ENCODE data around the gene NTN5.

Gene NTN5

GRCh38 chr19:48678201-48678600 lies 5.4 kb upstream of the NTN5 start:
- ChIA-PET POLR2A (interaction anchor here (1.4 kb wide), 1 partner anchor 33 kb away, joined by 3 read pairs; the partner anchor contains the start of gene CA11), CTCF (interaction anchor here (0.8 kb wide), 1 partner anchor 33 kb away, joined by 3 read pairs; no protein-coding TSS in a partner anchor)
- no peak for DNase-seq (ENCODE audit: extremely low spot score)
- TF ChIP-seq TARDBP (IDR thresholded peaks at IDR 0.05) (no peak), FOXA1 (IDR thresholded peaks at IDR 0.05) (no peak), HDGF (IDR thresholded peaks at IDR 0.05; ENCODE audit: borderline replicate concordance) (no peak), CTBP1 (IDR thresholded peaks at IDR 0.05; ENCODE audit: borderline replicate concordance) (no peak), NFRKB (IDR thresholded peaks at IDR 0.05) (no peak), LEF1 (IDR thresholded peaks at IDR 0.05; ENCODE audit: borderline replicate concordance) (no peak), SP1 (IDR thresholded peaks at IDR 0.05) (no peak)

GRCh38 chr19:48676887-48677286 lies 4.1 kb upstream of the NTN5 start:
- TF ChIP-seq LEF1 (IDR thresholded peaks at IDR 0.05; ENCODE audit: borderline replicate concordance) = no peak
- no peak for TF ChIP-seq FOXA1 (IDR thresholded peaks at IDR 0.05)
- TF ChIP-seq TARDBP (IDR thresholded peaks at IDR 0.05) = no peak
- TF ChIP-seq ZNF384 (IDR thresholded peaks at IDR 0.05) = no peak
- ChIA-PET CTCF (no interaction called here), POLR2A (interaction anchor here (1.2 to 1.4 kb wide), 2 partner anchors 31 to 44 kb away, joined by 3 read pairs; partner anchors contain the start of gene CA11)
- no peak for DNase-seq (ENCODE audit: extremely low spot score)

- ChIA-PET POLR2A (interaction anchor here (2.4 kb wide), 1 partner anchor 40 kb away, joined by 8 read pairs; no protein-coding TSS in a partner anchor), CTCF (interaction anchor here (1.2 to 1.5 kb wide), 2 partner anchors 9 to 62 kb away, joined by 3 to 4 read pairs; no protein-coding TSS in a partner anchor)
- no peak for DNase-seq (ENCODE audit: extremely low spot score)
- no peak for TF ChIP-seq ZNF384 (IDR thresholded peaks at IDR 0.05)
- no peak for TF ChIP-seq ARNT (IDR thresholded peaks at IDR 0.05)
- TF ChIP-seq FOXM1 (IDR thresholded peaks at IDR 0.05; ENCODE audit: borderline replicate concordance) = no peak
- no peak for TF ChIP-seq BHLHE40 (IDR thresholded peaks at IDR 0.05; ENCODE audit: borderline replicate concordance)
- no peak for TF ChIP-seq SUZ12 (IDR thresholded peaks at IDR 0.05)
- no peak for TF ChIP-seq PKNOX1 (IDR thresholded peaks at IDR 0.05)
- no peak for TF ChIP-seq HDGF (IDR thresholded peaks at IDR 0.05; ENCODE audit: borderline replicate concordance)
- no peak for TF ChIP-seq ELF4 (IDR thresholded peaks at IDR 0.05)
- TF ChIP-seq FOXK2 (IDR thresholded peaks at IDR 0.05) = no peak
- TF ChIP-seq SP1 (IDR thresholded peaks at IDR 0.05) = no peak
- no peak for TF ChIP-seq L3MBTL2 (conservative IDR thresholded peaks at IDR 0.05)
- TF ChIP-seq TARDBP (IDR thresholded peaks at IDR 0.05) = no peak
- no peak for TF ChIP-seq FOXA1 (IDR thresholded peaks at IDR 0.05)
- TF ChIP-seq LEF1 (IDR thresholded peaks at IDR 0.05; ENCODE audit: borderline replicate concordance) = no peak
- no peak for TF ChIP-seq NFRKB (IDR thresholded peaks at IDR 0.05)
- TF ChIP-seq CTBP1 (IDR thresholded peaks at IDR 0.05; ENCODE audit: borderline replicate concordance) = no peak
Measured at GRCh38 chr19:48676487-48676886, 3.7 kb upstream of the NTN5 start.

- TF ChIP-seq PKNOX1 (IDR thresholded peaks at IDR 0.05) (no peak), TARDBP (IDR thresholded peaks at IDR 0.05) (no peak), HDGF (IDR thresholded peaks at IDR 0.05; ENCODE audit: borderline replicate concordance) (no peak)
- DNase-seq (ENCODE audit: extremely low spot score) = peak; percentile 93
- POLR2A ChIA-PET = interaction anchor here (0.9 to 2.4 kb wide), 6 partner anchors 29 to 197 kb away, joined by 3 to 8 read pairs (median 3); partner anchors contain the start of genes PPP1R15A, RPL18 and SPHK2
- CTCF ChIA-PET = interaction anchor here (0.5 to 1.5 kb wide), 10 partner anchors 8 to 169 kb away, joined by 3 to 5 read pairs (median 3); partner anchors contain the start of genes CA11 and HSD17B14
Measured at GRCh38 chr19:48674921-48675824, 2.4 kb upstream of the NTN5 start.

GRCh38 chr19:48674216-48674809 lies 1.5 kb upstream of the NTN5 start:
- DNase-seq (ENCODE audit: extremely low spot score) = no peak
- TF ChIP-seq LEF1 (IDR thresholded peaks at IDR 0.05; ENCODE audit: borderline replicate concordance) (no peak), L3MBTL2 (conservative IDR thresholded peaks at IDR 0.05) (no peak), BHLHE40 (IDR thresholded peaks at IDR 0.05; ENCODE audit: borderline replicate concordance) (no peak), SP1 (IDR thresholded peaks at IDR 0.05) (no peak), ZNF384 (IDR thresholded peaks at IDR 0.05) (no peak), FOXK2 (IDR thresholded peaks at IDR 0.05) (no peak), FOXA1 (IDR thresholded peaks at IDR 0.05) (no peak), PKNOX1 (IDR thresholded peaks at IDR 0.05) (no peak), ARNT (IDR thresholded peaks at IDR 0.05) (no peak), FOXM1 (IDR thresholded peaks at IDR 0.05; ENCODE audit: borderline replicate concordance) (no peak), ELF4 (IDR thresholded peaks at IDR 0.05) (no peak), HDGF (IDR thresholded peaks at IDR 0.05; ENCODE audit: borderline replicate concordance) (no peak)
- CTCF ChIA-PET = interaction anchor here (0.5 to 1.0 kb wide), 4 partner anchors 30 to 170 kb away, joined by 3 to 5 read pairs (median 4); no protein-coding TSS in a partner anchor
- POLR2A ChIA-PET = interaction anchor here (0.9 to 2.4 kb wide), 4 partner anchors 28 to 198 kb away, joined by 3 to 8 read pairs (median 3); partner anchors contain the start of gene PPP1R15A

Measured in HEK293T (cell line).